GF-D8 (cell line): ENCODE results near the gene DBF4B.

ENCODE experiments used
- DNase-seq: peaks from one replicate; lab custom pipeline; 2025; lab: John Stamatoyannopoulos, UW

The DBF4B gene

DNA sequence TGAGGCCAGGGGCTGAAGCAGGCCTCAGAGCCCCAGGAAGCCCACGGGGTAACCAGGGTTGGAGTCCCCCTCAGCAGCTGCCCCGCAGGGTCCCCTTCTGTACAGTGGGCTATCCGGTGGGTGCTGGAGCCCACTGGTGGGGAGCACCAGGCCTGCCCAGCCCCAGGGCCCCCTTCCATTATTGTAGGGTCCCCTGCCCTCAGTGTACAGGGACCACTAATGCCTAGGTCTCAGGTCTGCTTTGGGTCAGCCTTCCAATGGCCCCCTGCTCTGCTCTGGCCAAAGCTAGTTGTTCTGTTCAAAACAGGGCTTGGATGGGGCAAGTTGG is 51.4 kb downstream of the DBF4B start:
- DNase-seq, result no peak

GRCh38 chr17:44760474-44761308 is 52.2 kb downstream of the DBF4B start:
- no peak for DNase-seq

DNA sequence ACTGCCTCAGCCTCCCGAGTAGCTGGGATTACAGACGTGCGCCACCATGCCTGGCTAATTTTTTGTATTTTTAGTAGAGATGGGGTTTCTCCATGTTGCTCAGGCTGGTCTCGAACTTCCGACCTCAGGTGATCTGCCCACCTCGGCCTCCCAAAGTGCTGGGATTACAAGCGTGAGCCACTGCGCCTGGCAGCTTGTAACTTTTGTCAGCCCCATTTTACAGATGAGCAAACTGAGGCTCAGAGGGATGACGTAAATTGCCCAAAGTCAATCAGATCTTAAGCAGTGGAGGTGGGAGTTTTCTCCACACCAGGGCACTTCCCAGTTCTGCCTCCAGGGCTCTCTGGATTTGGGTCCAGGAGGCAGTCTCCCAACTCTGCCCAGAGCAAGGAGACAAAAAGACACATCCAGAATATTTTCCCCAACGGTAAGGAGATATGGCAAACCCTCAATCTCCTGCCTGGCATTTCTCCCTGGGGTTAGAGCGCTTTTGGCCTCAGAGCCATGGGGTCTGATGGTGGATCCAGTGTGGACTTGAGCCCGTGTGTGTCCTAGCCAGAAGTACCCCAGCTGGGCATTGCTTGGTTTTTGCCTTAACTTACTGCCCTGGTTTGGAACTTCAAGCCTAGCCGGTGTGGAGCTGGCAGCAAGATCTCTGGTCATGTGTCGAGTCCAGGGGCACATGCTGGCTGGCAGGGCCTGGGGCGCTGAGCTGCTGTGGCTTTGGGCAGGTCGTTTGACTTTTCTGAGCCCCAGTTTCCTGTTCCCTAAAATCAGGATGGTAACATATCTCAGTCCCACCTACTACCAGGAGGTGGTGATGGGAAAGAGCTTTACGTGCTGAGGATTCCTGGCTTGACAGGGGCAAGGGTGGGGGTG is 53.7 kb downstream of the DBF4B start:
- DNase-seq, result no peak

DNA sequence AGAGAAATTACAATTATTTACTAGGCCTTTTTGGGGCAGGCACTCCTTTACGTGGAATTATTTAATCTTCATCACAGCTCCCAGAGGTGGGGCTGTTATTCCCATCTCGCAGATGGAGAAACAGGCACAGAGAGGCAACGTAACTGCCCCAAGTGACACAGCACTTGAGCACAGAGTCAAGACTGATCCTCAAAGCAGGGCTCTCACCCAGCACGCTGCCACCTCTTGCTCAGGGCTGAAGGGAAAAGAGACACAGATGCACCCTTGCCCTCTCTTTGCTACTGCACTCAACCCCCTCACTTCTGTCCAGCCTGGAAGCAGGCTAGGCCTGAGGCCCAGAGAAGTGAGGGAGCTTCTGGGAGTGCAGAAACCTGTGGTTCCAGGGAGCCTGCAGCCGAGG is 54.7 kb downstream of the DBF4B start:
- no peak for DNase-seq

DNA sequence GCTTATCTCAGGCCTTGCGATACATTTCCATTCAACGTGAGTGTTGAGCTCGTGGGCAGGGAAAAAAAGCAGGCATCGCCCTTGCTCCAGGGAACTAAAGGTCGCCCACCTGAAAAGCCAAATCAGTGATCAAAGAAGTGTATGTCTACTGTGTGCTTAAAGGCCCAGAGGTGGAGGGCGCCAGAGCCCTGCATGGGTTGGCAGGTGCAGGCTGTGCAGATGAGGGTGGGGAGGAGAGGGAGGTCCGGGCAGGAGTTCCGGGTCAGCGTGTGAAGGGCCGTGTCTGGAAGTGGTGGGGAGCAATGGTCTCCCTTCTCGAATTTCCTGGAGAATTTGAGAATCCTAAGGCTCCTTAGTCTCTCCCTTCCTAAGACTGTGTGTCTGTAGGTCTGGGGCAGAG is 57.5 kb downstream of the DBF4B start:
- no peak for DNase-seq

GRCh38 chr17:44766409-44767038 is 58.1 kb downstream of the DBF4B start:
- no peak for DNase-seq

- DNase-seq, result no peak
Observed at GRCh38 chr17:44767493-44767892, 59.0 kb downstream of the DBF4B start.

DNA sequence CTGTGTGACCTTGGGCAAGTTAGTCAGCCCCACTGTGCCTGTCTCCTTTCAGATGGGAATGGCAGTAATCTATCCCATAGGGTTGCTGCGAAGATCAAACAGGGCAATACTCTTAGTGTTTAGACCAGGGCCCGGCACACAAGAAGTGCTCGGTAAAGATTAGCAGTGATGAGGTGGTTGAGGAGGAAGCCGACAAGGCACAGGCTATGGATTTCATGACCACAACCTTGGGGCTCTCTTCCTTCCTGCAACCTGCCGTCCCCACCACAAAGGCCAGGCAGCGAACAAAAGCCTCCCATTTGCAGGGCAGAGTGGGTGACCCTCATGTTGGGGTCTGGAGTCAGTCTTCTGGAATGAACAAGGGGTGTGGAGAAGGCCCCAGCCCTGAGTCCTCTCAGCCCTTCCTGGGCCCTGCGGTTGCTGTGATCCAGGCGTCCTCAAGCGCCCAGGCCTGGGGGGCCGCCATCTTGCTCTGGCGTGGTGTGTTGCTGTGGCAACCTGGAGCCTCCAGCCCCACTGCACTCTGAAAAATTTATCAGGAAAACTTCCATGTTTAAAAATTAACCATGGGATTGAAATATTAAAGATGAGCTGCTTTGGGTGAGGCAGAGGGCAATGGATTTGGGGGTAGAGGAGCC is 60.2 kb downstream of the DBF4B start:
- DNase-seq, result peak; percentile 28

GRCh38 chr17:44769230-44769629 is 60.8 kb downstream of the DBF4B start:
- no peak for DNase-seq

DNA sequence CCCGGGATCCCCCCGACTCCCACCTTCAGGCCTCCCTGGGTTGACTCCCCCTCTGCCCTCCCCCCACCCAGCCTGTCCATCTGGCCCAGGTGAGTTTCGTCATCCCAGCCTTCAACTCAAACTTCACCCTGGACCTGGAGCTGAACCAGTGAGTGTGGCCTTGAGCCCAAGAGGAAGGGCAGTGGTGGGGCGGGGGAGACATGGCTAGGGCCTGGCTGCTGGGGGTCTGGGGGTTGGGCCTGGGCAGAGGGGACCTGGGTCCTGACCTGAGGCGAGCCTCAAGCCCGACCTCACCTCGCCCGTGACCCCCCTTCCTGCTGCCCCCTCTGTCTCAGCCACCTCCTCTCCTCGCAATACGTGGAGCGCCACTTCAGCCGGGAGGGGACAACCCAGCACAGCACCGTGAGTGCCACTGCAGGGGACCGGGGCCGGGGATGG is 61.2 kb downstream of the DBF4B start:
- DNase-seq, result no peak

GRCh38 chr17:44770166-44770925 is 61.9 kb downstream of the DBF4B start:
- no peak for DNase-seq

- DNase-seq, result no peak
Observed at GRCh38 chr17:44772308-44773045, 64.0 kb downstream of the DBF4B start.

DNA sequence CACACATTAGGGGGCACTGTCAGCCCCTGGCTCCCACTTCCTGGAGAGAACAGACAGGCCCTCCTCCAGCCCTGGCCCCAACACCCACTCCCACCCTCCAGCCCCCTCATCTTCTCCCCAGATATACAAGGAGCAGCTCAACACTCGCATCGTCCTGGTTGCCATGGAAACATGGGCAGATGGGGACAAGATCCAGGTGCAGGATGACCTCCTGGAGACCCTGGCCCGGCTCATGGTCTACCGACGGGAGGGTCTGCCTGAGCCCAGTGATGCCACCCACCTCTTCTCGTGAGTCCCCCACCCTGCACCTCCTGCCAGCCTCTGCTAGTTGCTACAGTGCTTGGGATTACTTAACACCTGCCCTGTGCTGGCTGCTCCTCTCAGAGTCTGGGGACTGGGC is 64.7 kb downstream of the DBF4B start:
- no peak for DNase-seq

DNA sequence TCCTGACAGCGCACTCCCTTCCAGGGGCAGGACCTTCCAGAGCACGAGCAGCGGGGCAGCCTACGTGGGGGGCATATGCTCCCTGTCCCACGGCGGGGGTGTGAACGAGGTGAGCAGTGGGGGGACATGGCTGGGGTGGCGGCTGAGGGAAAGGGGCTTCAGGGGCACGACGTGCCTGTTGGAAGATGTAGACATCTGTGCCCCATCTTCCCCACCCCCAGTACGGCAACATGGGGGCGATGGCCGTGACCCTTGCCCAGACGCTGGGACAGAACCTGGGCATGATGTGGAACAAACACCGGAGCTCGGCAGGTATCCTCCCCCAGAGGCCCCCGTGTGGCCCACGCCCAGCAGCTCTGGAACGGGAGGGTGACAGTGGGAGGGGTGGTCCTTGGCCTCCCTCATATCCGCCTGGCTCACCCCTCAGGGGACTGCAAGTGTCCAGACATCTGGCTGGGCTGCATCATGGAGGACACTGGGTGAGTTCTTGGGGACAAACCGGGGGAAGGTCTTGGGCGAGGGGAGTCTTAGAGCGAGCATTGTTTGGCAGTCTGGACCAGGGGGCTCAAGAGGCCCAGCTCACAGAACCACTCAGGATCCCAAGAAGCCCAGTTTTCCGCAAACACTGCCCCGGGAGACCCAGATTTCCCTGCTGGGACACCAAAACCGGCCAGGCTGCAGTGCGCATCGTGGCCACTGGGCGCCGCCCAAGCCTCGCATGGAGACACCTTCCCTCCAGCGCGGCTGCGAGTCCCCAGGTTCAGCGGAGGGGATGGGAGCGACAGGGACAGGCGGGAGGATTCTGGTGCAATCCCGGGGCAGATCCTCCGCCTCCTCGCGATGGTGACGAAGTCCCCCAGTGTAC is 66.0 kb downstream of the DBF4B start:
- DNase-seq, result peak; percentile 7

DNA sequence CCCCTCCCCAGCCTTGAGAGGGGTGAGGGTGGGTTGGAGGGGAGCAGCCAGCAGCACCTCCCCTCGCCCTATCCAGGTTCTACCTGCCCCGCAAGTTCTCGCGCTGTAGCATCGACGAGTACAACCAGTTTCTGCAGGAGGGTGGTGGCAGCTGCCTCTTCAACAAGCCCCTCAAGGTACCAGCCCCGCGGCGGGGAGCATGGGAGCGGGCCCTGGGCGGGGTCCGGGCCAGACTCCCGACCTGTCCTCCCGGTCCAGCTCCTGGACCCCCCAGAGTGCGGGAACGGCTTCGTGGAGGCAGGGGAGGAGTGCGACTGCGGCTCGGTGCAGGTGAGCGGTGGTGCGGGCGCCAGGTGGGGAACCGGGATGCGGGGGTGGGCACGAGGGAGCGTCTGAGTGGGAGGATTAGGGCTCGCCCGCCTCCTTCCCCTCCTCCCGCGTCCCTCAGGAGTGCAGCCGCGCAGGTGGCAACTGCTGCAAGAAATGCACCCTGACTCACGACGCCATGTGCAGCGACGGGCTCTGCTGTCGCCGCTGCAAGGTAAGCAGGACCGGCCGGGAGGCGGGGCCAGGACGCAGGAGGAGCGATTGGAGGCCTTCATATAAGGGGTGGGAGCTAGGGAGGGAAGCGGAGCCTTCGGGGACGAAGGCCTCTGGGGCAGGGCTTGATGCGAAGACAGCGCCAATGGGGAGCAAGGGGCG is 66.8 kb downstream of the DBF4B start:
- DNase-seq, result peak; percentile 65

DNA sequence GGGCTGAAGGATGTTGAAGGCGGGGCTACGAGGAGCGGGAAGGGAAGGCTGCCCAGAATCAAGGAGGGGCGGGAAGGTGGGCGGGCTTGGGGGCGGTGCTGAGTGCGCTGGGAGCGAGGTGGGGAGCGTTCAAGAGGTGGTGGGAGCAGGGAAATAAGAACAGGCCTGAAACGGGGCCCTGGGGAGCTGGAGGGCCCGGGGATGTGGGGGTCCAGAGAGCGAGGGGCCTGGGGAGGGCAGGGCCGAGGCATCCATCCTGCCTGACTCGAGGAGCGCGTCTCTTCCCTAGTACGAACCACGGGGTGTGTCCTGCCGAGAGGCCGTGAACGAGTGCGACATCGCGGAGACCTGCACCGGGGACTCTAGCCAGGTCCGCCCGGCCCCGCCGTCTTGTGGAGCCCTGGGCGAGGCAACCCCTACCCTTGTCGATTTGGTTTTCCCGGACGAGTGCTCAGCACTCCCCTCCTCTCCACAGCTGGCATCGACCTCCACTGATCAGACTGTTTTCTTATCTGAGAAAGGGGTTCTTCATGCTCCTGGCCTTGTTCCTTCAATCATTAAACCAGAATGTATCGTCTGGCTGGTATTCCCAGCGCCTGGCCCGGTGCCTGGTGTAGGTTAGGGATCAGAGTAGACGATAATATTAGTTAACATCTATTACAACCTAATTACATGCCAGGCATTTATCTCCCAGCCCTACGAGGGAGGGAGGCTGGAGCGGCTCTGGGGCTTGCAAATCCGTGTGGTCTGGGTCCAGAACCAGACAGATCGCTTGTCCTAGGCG is 67.6 kb downstream of the DBF4B start:
- DNase-seq, result no peak

DNA sequence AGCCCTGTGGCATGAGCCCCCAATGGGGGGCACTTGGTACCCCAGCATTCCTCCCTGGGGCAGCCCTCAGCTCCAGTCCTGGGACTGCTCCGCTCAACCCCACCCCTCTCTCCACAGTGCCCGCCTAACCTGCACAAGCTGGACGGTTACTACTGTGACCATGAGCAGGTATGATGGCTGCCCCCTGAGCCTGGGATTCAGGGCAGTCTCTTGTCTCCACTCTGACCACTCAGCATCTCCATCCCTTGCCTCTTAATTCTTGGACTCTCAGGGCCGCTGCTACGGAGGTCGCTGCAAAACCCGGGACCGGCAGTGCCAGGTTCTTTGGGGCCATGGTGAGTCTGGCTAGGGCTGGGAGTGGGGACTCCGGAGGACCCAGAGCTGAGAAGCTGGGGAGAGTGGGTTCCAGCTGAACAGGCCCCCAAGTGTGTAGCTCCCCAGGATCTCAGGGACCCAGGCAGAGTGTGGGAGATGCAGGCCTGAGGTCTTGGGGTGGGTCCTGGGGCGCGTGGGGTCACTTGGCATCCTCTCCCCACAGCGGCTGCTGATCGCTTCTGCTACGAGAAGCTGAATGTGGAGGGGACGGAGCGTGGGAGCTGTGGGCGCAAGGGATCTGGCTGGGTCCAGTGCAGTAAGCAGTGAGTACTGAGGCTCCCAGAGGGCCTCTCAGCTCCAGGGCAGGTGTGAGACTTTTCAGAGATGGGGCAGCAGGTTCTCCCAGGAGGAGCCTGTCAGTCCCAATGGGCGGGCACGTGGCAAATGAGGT is 68.3 kb downstream of the DBF4B start:
- no peak for DNase-seq
